ENCODE data around the gene GMDS. TPM values are rescaled to one million over a fixed set of nuclear protein-coding genes. Genes with fewer than 3 reads are reported as not detected.

GMDS gene
- total RNA-seq, 1 experiment from 2014 or later = 35.0 TPM

DNA sequence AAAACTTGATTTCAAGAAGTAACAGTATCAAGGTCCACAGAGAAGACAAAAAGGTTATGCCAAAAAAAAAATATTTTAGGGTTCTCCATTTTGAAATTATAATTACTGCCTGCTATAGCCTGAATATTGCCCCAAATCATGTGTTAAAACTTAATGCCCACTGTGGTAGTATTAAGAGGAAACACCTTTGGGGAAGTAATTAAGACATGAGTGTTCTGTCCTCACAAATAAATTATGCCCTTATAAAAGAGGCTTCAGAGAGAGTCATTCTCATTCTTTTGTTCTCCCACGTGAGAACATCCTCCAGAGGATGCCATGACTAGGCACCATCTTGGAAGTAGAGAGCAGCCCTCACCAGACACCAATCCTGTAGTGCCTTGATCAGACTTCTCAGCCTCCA, 66.2 kb downstream of the GMDS start:
- H3K36me3 Mint-ChIP-seq = peaks cover 18% of the 10 kb centered on the region
- peaks cover 21% of the 10 kb centered on the region for H3K9me3 Mint-ChIP-seq
- ATAC-seq (no peak), DNase-seq (ENCODE audit: low spot score) (no peak)
- H3K4me1 Mint-ChIP-seq = peaks cover 8% of the 10 kb centered on the region
- no peak overlapping the region for H3K4me3 Mint-ChIP-seq
- no peak overlapping the region for H3K27ac Mint-ChIP-seq
- H3K27me3 Mint-ChIP-seq (ENCODE audit: low read depth) = no peaks in the 10 kb centered on the region; the same call in 1 of the 2 replicates
- TF ChIP-seq NFYB (CRISPR knock-in tag; conservative IDR thresholded peaks at IDR 0.05; ENCODE audit: low read depth) = no peak
- POLR2A ChIA-PET = no interaction called here
- CTCF ChIA-PET = no interaction called here

DNA sequence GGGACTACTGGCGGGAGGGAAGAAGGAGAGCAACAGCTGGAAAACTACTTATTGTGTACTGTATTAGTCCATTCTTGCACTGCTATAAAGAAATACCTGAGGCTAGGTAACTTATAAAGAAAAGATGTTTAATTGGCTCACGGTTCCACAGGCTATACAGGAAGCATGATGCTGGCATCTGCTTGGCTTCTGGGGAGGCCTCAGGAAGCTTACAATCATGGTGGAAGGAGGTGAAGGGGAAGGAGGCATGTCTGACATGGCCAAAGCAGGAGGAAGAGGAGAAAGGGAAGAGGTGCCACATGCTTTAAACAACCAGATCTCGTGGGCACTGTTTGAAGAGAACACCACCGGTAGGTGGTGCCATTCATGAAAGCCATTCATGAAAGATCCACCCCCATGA, 67.3 kb downstream of the GMDS start:
- ChIA-PET POLR2A (no interaction called here), CTCF (no interaction called here)
- no peak overlapping the region for H3K27ac Mint-ChIP-seq
- DNase-seq (ENCODE audit: low spot score) = no peak
- peaks cover 21% of the 10 kb centered on the region for H3K9me3 Mint-ChIP-seq
- TF ChIP-seq AR (CRISPR knock-in tag; IDR thresholded peaks at IDR 0.05) = no peak
- H3K27me3 Mint-ChIP-seq (ENCODE audit: low read depth) = no peaks in the 10 kb centered on the region; the same call in 1 of the 2 replicates
- no peak overlapping the region for H3K4me3 Mint-ChIP-seq
- ATAC-seq = no peak
- H3K36me3 Mint-ChIP-seq = peaks cover 18% of the 10 kb centered on the region
- peaks cover 7% of the 10 kb centered on the region for H3K4me1 Mint-ChIP-seq

DNA sequence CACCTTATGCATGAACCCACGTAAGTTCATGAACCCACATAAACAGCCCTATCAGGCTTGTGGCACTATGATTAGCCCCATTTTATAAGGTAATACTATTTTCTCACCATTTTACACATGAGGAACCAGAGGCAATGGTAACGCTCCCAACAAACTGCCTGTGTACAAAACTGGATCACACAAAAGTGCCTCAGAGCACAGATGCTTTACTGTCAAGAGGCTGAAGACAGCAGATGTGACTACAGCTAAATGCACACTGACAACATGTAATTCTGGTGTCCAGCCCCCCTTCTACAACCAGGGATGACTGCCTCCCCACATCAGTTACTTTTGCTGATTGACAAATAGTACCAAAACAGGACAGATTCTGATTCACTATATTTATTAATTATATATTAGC, 69.6 kb downstream of the GMDS start:
- Mint-ChIP-seq H3K9me3 (peaks cover 21% of the 10 kb centered on the region), H3K27me3 (ENCODE audit: low read depth) (no peaks in the 10 kb centered on the region; the same call in 1 of the 2 replicates), H3K36me3 (peaks cover 18% of the 10 kb centered on the region), H3K4me1 (peaks cover 13% of the 10 kb centered on the region), H3K27ac (no peak overlapping the region), H3K4me3 (no peak overlapping the region)
- ChIA-PET POLR2A (no interaction called here), CTCF (interaction anchor here (2.2 kb wide), 2 partner anchors 17 to 178 kb away, joined by 10 read pairs; no protein-coding TSS in a partner anchor)
- no peak for TF ChIP-seq ZNF423 (CRISPR knock-in tag; IDR thresholded peaks at IDR 0.05)
- TF ChIP-seq, protein P1, sequence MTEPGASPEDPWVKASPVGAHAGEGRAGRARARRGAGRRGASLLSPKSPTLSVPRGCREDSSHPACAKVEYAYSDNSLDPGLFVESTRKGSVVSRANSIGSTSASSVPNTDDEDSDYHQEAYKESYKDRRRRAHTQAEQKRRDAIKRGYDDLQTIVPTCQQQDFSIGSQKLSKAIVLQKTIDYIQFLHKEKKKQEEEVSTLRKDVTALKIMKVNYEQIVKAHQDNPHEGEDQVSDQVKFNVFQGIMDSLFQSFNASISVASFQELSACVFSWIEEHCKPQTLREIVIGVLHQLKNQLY (CRISPR knock-in tag; IDR thresholded peaks at IDR 0.05) = no peak
- no peak for TF ChIP-seq SMAD4 (CRISPR knock-in tag; IDR thresholded peaks at IDR 0.05)
- TF ChIP-seq PREB (CRISPR knock-in tag; IDR thresholded peaks at IDR 0.05; ENCODE audit: borderline replicate concordance) = no peak
- no peak for TF ChIP-seq ZNF232 (CRISPR knock-in tag; IDR thresholded peaks at IDR 0.05)
- no peak for TF ChIP-seq ATF1 (CRISPR knock-in tag; IDR thresholded peaks at IDR 0.05)
- no peak for TF ChIP-seq ZSCAN18 (CRISPR knock-in tag; IDR thresholded peaks at IDR 0.05)
- TF ChIP-seq TEAD1 (CRISPR knock-in tag; IDR thresholded peaks at IDR 0.05) = no peak
- TF ChIP-seq ZBTB21 (CRISPR knock-in tag; IDR thresholded peaks at IDR 0.05; ENCODE audit: borderline replicate concordance) = no peak
- TF ChIP-seq SOX15 (CRISPR knock-in tag; IDR thresholded peaks at IDR 0.05) = no peak
- TF ChIP-seq MYBL2 (CRISPR knock-in tag; IDR thresholded peaks at IDR 0.05) = no peak
- TF ChIP-seq ZNF317 (CRISPR knock-in tag; IDR thresholded peaks at IDR 0.05; ENCODE audit: borderline replicate concordance, low read depth) = no peak
- no peak for TF ChIP-seq EMX1 (CRISPR knock-in tag; IDR thresholded peaks at IDR 0.05)
- no peak for ATAC-seq
- no peak for DNase-seq (ENCODE audit: low spot score)

All from WTC11 (cell line).